Hindlimb muscle (tissue), 1 donor: ENCODE measurements around the gene YJU2. TPM values are rescaled to one million over a fixed set of nuclear protein-coding genes. Genes with fewer than 3 reads are reported as not detected.
A peak's percentile ranks its signal among the peaks of the same experiment; 100 is the strongest.
"Not testable (repeated sequence)": the region's sequence is repeated elsewhere in the genome, so short reads cannot be mapped to it uniquely, and the experiment has no call there.

Source experiments
- DNase-seq: peaks from one replicate; pipeline ENCODE4 v3.0.0-alpha.2; 2013
- polyA plus RNA-seq: library from polyadenylated mRNA; unstranded; fragments of 120-200 nt; gene quantifications from one replicate; pipeline ENCODE4 v1.2.1, GENCODE V29; 2013; ENCODE audit not compliant: insufficient read length

Gene YJU2
- polyA plus RNA-seq, 1 donor = 14.9 TPM

GRCh38 chr19:4229179-4229931, 17.5 kb upstream of the YJU2 start, which contains the start of gene EBI3:
TSS of gene EBI3 (plus strand) at chr19:4229523. CDS start at chr19:4229551, 28 bp downstream.
- no peak for DNase-seq

GRCh38 chr19:4230237-4230636, 16.6 kb upstream of the YJU2 start:
- not testable (repeated sequence) for DNase-seq

- not testable (repeated sequence) for DNase-seq
Measured at GRCh38 chr19:4231521-4231920, 15.4 kb upstream of the YJU2 start.

GRCh38 chr19:4232139-4232538, 14.7 kb upstream of the YJU2 start:
- not testable (repeated sequence) for DNase-seq

GRCh38 chr19:4232614-4233281, 14.1 kb upstream of the YJU2 start:
- no peak for DNase-seq

GRCh38 chr19:4233282-4233853, 13.5 kb upstream of the YJU2 start:
- peak; percentile 18 for DNase-seq

GRCh38 chr19:4234142-4234861, 12.6 kb upstream of the YJU2 start:
- no peak for DNase-seq

- DNase-seq = no peak
Measured at GRCh38 chr19:4234862-4235201, 12.0 kb upstream of the YJU2 start.

- DNase-seq = not testable (repeated sequence)
Measured at GRCh38 chr19:4237510-4237909, 9.4 kb upstream of the YJU2 start.

- DNase-seq = no peak
Measured at GRCh38 chr19:4238831-4239230, 8.0 kb upstream of the YJU2 start.

GRCh38 chr19:4241824-4242430, 5.0 kb upstream of the YJU2 start:
- no peak for DNase-seq

- DNase-seq = not testable (repeated sequence)
Measured at GRCh38 chr19:4245938-4246337, 942 bp upstream of the YJU2 start.

GRCh38 chr19:4256563-4256962, 9.7 kb downstream of the YJU2 start:
- no peak for DNase-seq

GRCh38 chr19:4257025-4257424, 10.1 kb downstream of the YJU2 start:
- no peak for DNase-seq

- DNase-seq = no peak
Measured at GRCh38 chr19:4258181-4258580, 11.3 kb downstream of the YJU2 start.

- DNase-seq = no peak
Measured at GRCh38 chr19:4260613-4261191, 13.8 kb downstream of the YJU2 start.

- DNase-seq = no peak
Measured at GRCh38 chr19:4264812-4265211, 17.9 kb downstream of the YJU2 start.

GRCh38 chr19:4266253-4267000, 19.5 kb downstream of the YJU2 start:
- no peak for DNase-seq

- DNase-seq = no peak
Measured at GRCh38 chr19:4267101-4267900, 20.4 kb downstream of the YJU2 start.
